HG02981 (cell line): Measurements from ENCODE around the gene ADORA2A.

Experiments
- ATAC-seq: cut with Tn5 transposase; IDR thresholded peaks from one replicate; pipeline ENCODE4 v1.9.1; 2021; ENCODE audit warnings: mild to moderate bottlenecking, moderate library complexity; ENCODE audit not compliant: unreplicated experiment

ADORA2A gene

DNA sequence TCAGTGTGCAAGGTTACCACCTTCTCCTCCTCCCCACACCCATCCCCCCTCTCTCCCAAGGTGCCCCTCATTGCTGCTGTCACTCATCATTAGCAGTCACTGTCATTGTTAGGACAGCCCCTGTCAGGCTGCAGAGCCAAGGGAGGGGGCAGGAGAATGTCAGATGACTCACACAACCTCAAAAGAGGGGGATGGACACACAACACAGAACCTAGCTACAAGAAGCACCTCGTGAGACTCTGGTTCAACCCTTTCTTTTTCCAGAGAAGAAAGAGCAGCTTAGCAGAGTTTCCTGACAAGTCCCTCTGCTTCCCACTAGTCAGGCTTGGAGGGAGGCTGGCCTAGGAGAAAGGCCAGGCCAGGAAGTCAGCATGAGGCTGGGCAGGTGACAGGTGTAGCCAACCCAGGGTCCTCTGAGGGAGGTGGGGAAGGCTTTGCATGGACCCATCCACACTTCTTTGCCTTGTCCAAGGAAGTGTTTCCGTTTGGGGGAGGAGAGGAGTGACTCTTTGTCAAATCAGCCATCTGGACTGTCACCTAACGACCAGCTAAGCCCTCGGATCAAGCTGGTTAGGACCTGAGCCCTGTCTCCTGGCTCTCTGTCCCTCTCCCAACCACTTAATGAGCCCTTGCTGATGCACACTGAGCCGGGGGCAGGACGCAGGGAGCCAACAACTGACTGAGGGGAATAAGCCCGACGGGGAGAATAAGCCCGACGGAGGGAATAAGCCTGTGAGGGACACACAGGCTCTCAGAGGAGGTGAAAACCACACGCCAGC, 18.3 kb downstream of the ADORA2A start:
- ATAC-seq = no peak

DNA sequence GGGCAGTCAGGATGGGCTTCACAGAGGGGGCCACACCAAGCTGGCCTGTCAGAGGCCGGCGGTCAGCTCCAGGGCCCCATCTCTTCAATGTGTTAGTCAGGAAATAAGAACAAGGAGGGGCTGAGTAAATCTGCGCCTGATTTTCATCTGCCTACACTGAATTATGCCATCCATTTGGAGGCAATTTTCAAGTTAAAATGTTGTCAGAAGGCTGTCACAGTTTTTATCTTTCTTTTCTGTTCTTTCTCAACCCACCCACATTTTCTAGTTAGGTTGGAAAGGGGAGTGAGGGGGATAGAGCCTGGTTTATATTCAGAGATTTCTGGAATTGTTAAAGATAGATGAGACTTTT, 18.8 kb downstream of the ADORA2A start:
- ATAC-seq = no peak

DNA sequence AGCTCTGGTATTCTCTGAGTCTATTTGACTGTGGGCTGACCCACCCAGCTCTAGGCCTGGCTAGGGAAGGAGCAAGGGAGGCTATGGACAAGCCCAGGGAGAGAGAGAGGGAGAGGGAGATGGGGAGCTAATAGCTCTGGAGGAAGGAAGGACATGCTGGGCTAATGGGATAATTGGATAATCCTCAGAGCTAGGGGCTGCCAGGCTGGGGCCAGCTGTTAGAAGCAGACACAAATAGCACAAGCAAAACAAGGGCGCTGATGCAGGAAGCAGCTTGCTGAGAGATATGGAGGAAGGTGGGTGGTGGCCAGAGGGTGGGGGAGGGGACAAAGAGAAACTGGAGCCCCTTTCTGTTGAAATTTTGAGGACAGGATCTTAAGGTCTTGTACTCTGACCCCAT, 23.2 kb downstream of the ADORA2A start:
- ATAC-seq = no peak

DNA sequence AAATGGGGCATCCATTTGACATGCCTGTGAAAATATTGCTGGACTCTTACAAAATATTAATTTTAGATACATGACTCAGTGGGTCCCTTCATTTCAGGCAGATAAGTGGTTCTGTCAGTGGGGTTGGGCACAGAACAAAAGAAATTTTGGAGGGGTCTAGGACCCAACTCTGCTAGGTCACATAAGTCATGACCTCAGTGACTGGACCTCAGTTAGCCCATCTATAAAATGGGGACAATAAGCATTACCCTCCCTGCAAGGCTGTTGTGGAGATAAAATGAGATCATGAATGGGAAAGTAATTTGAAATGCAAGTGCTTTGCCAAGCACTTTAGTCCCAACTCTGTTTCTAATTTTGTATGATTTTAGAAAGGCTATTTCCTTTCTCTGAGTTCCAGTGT, 23.8 kb downstream of the ADORA2A start:
- no peak for ATAC-seq

DNA sequence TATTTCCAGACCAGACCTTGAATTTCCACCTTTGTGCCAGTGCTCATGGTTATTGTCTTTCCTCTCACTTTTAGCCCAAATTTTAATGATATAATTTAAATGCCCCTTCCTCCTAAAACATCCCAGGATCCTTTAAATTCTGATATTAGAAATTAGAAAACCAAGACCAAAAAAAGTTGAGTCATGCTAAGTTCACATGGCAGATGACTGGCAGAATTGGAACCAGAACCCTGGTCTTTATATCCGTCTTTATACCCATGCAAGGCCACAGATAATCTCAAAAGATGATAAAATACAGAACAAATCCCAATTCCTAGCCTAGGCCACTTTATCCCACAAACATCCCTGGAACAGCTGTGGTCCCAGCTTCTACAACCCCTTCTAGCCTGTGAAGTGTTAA, 26.5 kb downstream of the ADORA2A start:
- no peak for ATAC-seq

DNA sequence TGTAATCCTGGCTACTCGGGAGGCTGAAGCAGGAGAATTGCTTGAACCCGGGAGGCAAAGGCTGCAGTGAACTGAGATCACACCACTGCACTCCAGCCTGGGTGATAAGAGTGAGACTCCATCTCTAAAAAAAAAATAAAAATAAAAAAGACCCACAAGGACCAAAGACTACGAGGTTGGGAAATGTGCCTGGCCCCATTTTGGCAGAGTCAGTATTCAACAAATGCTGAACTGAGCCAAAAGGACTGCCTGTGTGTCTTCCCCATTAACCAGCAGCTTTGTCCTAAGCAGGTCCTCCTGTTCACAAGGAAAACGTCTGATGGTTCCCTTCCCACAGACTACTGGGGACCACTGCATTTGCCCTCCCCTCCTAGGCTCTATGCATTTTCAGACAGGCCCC, 27.6 kb downstream of the ADORA2A start:
- no peak for ATAC-seq

DNA sequence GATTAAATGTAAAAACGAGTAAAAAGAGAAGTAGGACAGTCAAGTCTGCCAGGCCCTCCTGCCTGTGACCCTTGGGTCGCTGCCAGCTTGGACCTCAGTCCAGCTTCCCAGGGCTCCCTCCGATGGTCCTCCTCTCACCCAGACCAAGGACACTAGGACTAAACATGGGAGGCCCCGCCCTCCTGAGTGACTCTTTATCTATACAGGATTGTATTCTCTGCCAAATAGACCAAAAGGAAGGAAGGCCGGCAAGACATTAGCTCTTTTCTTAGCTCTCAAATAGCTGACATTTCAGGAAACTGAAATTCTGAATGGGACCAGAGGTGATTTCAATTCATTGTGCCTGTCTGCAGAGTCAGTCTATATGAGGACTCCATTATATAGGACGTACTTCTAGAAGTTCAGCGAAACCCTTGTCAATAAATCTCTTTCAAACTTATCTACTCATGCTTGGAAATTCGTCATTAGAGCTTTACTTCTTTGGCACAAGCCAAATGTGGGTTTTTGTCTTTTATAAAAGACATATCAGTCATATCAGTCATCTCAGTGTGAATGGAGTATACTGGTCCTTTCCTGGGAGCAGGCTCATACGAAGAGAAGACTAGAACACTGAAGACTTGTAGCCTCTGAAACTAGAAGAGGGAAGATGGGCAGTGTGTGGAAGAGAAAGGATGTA, 28.5 kb downstream of the ADORA2A start:
- no peak for ATAC-seq

DNA sequence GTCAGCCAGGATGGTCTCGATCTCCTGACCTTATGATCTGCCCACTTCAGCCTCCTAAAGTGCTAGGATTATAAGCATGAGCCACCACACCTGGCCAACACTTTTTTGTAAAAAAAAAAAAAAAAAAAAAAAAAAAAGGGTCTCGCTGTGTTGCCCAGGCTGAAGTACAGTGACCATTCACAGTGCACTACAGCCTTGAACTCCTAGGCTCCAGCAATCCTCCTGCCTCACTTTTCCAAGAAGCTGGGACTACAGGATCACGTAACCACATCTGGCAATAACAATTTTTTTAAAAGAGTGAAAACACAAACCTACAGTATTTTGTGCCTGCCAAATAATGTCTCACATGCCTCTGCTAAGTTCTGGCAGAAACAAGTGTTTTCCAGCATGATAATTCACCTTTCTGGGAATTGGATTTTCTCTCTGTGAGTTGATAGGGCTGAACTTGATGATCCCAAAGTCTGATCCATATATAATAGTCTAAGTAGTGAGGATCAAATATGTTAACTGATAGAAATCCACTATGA, 30.6 kb downstream of the ADORA2A start:
- no peak for ATAC-seq

DNA sequence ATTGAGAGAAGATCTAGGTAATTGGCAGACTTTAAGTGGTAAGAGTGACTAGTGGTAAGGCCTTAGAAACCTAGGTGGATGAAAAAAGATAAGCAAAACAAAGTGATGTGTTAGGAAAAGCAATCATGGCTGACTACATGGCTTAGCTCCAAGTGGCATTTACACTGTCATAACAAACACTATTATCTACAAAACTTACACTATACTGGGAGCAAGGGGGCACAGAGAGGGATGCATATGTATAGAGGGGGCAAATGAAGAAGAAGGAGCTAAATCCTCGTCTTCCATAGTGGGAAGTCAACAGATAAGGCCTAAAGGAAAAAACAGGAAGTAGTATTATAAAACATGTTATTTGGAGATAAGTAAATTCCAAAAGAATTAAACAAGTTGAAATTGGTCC, 32.5 kb downstream of the ADORA2A start:
- no peak for ATAC-seq

DNA sequence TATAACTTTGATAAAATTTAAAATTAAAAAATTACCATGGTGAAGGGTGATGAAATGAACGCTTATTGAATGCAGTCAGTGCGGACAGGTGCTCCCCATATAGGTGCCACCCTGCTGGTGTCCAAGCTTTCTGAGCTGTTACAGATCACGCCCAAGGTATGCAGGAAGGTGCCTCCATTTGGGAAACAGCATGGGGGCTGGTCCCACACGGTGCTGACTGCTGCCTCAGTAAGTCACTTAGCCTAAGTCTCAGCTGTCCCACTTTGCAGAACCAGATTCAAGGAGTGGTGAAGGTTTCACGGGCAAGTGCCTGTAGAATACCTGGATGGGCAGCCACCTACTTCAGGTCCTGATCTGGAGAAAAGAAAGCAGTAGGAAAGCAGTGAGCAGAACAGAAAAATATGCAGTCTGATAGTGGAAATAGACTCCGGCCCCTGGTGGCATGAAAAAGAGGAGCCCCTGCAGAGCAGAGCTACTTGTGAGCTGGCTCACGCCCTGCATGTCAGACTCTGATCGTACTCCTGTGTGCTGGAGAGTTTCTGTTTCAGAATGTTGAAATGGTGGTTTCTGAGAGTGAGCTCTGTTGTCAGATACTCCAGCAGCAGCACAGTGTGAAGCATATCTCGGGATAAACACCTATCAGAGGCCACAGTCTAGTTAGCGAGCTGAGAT, 33.2 kb downstream of the ADORA2A start:
- ATAC-seq = no peak

DNA sequence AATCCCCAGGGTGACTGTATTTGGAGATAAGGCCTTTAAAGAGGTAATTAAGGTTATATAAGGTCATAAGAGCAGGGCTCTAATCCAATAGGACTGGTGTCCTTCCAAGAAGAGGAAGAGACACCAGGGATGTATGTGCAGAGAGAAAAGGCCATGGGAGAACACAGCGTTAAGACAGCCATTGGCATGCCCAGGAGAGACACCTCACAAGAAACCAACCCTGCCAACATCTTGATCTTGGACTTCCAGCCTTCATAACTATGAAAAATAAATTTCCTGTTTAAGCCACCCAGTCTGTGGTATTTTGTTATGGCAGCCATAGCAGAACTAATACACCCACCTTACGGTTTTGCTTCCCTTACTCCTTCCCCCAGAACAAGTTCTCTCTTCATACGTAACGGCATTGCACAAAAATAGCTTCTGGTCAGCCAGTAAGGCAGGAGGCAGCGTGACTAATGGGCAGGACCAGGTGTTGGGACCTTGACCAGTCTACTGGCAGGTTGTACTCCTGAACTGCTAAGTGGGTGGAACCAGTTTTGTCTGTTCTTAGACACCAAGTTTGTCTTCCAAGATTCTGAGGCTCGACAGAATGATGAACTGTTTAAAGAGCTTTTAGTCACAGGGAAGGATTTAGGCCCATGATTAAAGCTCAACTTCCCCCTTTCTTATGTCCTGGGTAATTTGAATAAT, 35.8 kb downstream of the ADORA2A start:
- no peak for ATAC-seq

DNA sequence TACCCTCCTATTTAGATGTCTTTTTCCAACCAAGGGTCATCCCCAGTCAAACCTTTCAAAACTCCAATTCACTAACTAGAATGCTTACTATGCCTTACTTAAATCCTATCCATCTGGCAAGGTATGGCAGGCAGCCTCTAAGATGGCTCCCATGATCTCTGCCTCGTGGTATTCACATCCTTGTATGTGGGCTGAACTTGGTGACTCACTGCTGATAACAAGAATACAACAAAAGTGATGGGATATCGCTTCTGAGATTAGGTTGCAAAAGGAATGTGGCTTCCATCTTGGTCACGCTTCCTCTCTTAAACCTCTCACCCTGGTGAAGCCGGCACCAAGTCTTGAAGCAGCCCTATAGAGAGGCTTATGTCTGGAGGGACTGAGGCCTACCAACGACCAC, 38.2 kb downstream of the ADORA2A start:
- ATAC-seq = no peak

DNA sequence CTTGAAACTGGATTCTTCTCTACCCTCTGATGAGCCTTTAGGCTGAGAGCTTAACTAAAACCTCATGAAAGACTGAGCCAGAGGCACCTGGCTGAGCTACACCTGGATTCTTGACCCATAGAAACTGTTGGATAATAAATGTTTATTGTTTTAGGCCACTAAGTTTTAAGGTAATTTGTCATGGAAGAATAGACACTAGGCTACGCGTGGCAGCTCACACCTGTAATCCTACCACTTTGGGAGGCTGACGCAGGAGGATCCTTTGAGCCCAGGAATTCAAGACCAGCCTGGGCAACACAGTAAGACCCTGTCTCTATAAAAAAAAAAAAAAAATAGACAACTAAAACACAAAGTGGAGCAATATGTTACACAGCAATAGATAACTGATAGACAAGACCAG, 38.6 kb downstream of the ADORA2A start:
- ATAC-seq = no peak

DNA sequence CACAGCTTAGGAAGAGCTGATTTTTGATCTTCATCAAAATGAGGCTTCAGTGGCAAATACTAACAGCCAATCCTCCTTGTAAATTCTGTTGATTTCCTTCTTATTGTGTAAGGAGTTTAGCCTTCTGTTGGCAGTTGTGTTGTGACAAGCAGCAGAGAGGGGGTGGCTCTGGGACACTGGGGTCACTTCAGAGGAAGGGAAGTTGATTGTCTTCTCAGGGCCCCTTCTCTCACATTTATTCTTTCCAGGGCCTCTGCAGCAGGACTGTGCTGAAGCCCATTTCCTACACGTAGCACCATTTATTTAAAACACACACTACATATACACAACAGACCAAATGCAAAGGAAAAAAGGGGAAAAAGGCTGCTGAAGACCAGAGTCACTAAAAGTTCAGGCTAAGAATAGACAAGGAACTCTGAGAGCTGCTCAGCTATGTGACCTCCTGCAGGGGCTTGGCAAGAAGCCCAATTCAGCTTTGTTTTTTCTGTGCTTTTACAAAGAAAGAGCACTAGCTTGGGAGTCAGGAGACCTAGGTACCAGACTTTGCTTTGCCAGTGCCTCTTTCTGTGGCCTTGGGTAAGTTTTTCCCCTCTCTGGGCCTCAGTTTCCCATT, 39.4 kb downstream of the ADORA2A start:
- no peak for ATAC-seq

DNA sequence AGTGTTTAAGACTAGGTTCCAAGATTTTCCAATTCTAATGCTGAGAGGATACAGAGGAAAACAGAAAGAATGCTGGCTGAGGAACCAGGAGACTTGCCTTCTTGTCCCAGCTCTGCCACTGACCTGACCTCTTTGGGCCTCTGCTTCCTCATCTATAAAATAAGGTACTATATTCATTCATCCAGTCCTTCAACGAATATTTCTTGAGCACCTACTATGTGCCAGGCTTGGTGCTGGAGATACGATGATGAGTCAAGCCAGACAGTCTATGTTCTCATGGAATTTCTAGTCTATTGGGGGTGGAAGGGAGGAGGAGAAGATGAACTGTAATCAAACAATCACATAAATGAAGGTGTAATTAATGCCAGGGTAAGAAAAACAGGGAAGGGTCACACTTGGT, 39.9 kb downstream of the ADORA2A start:
- ATAC-seq = no peak

DNA sequence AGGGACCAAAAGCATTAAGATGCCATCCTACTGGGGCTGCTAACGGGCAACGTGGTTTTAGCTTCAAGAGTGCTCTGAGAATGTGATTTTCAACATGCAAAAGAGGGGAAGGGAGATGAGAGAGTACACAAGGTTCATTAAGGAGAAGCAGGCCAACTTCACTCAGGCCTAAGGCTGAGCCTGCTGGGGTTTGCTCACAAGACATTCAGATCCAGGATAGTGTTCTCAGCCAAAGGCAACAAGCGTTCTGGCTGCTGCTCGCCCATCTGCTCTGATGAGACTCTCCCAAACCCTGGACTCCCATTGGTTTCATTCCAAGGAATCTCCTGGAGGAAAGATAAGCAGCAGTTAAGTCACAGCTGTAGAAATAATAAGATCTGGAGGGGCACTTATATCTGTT, 44.2 kb downstream of the ADORA2A start:
- no peak for ATAC-seq

DNA sequence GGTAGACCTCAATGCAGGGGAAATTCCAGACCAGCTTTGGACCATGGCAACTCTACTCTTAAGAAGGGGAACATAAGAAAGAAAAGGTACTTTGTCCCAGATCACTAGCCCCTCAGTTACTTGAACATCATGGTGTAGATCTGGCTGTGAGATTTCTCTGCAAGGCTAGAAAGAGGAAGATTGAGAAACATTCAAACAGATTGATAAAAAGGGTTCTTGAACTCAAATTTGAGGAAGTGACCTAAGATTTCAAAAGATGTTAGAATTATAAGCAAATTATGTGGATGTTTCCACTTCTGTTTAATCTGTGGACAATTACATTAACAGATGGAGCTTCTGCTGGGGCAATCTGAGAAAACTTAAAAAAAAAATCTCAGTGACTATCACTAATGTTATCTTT, 45.9 kb downstream of the ADORA2A start:
- no peak for ATAC-seq

DNA sequence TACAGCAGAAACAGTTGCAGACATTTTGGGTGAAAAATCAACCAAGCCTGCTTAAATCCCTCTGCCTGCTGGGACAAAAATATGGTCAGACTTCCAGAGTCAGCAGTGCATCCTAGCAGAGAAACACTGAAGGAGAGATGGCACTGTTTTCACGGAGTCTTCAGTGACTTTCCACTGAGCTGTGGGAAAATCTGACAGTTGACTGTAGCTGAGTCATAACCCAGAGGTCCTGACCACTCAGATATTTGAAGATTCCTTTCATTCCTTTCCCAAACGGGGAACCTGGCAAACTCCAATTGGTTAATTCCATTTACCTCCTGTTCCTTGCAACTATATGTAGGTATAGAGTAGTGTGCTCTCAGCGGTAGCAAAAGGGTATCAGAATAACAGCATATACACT, 46.8 kb downstream of the ADORA2A start:
- ATAC-seq = no peak

DNA sequence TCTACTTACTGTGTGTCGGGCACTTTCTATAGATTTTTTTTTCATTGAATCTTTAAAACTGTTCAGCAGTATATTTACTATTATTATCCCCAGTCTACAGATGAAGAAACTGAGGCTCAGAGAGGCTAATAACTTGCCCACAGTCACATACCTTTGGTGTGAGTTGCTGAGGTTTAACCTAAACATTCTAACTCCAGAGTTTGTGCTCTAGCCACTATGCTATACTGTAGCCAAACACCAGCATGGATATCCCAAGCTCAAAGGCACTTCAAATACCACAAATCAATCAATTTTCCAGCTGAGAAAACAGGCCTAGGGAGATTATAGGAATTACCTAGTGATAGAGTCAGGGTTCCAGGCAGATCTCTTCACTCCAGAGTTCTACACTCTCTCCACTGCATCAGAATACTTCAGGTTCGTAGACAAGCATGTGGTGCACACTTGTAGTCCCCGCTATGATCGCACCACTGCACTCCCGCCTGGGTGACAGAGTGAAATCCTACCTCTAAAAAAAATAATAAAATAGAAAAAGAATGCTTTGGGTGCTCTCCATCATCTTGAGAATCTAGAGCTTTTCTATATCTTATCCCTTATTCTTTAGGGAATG, 47.4 kb downstream of the ADORA2A start:
- ATAC-seq = no peak

DNA sequence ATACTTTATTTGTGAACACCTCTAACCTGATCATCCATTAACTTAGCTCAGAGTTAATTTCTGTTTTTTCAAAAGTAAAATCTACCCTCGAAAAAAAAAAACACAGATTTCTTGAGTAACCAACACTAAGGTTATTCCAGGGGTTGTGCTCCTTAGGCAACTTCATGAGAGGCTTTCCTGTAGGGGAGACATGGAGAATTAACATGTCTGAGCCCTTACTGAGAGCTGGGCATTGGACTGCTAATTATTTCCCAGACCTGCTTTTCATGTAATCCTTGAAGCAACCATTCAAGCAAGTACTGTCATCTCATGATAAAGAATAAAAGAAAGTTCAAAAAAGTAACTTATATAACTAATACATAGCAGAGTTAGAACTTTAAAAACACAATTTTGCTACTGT, 54.2 kb downstream of the ADORA2A start:
- no peak for ATAC-seq

DNA sequence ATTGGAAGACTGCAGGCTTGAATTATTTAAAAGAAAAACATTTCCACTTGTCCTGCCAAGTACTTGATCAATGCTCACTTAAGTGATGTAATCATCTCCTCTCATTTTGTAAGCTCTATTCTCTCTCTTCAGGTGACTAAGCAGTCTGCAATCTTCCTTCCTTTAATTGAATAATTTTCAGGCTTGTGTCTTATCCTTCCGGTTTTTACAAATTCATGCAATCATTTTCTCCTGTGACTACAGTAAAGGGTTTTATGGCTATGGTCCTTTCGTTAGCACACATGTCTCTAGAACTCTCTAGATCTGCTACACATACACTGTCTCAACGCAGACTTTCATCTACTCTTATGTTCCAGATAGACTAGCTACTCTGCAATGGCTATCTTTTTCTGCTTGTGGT, 55.2 kb downstream of the ADORA2A start:
- no peak for ATAC-seq
